HG02759 (cell line): Measurements from ENCODE around the gene CLASP1.

Experiments
- ATAC-seq: cut with Tn5 transposase; IDR thresholded peaks from one replicate; pipeline ENCODE4 v1.9.1; 2021; ENCODE audit warnings: mild to moderate bottlenecking, moderate library complexity; ENCODE audit not compliant: unreplicated experiment

CLASP1 gene

GRCh38 chr2:121550669-121551068 is 98.6 kb downstream of the CLASP1 start:
- no peak for ATAC-seq

GRCh38 chr2:121547646-121548045 is 101.6 kb downstream of the CLASP1 start:
- ATAC-seq = no peak

- ATAC-seq = no peak
Observed at GRCh38 chr2:121545913-121546312, 103.3 kb downstream of the CLASP1 start.

- ATAC-seq = no peak
Observed at GRCh38 chr2:121545257-121545656, 104.0 kb downstream of the CLASP1 start.

- no peak for ATAC-seq
Observed at GRCh38 chr2:121541495-121541894, 107.8 kb downstream of the CLASP1 start.

- no peak for ATAC-seq
Observed at GRCh38 chr2:121539750-121540469, 109.4 kb downstream of the CLASP1 start.

GRCh38 chr2:121536850-121537557 is 112.3 kb downstream of the CLASP1 start:
- no peak for ATAC-seq

GRCh38 chr2:121536347-121536746 is 112.9 kb downstream of the CLASP1 start:
- ATAC-seq = no peak

- ATAC-seq = no peak
Observed at GRCh38 chr2:121534007-121534406, 115.3 kb downstream of the CLASP1 start.

GRCh38 chr2:121532894-121533293 is 116.4 kb downstream of the CLASP1 start:
- no peak for ATAC-seq

GRCh38 chr2:121532347-121532766 is 116.9 kb downstream of the CLASP1 start:
- ATAC-seq = no peak

GRCh38 chr2:121530212-121530705 is 119.0 kb downstream of the CLASP1 start:
- peak; percentile 65 for ATAC-seq

GRCh38 chr2:121529439-121530211 is 119.6 kb downstream of the CLASP1 start:
- peak; percentile 13 for ATAC-seq

GRCh38 chr2:121527009-121527682 is 122.1 kb downstream of the CLASP1 start:
- ATAC-seq = no peak

- ATAC-seq = no peak
Observed at GRCh38 chr2:121524685-121525425, 124.4 kb downstream of the CLASP1 start.

- ATAC-seq = no peak
Observed at GRCh38 chr2:121521359-121521758, 127.9 kb downstream of the CLASP1 start.

- ATAC-seq = no peak
Observed at GRCh38 chr2:121520641-121520994, 128.6 kb downstream of the CLASP1 start.

- ATAC-seq = no peak
Observed at GRCh38 chr2:121519732-121520640, 129.3 kb downstream of the CLASP1 start.

GRCh38 chr2:121519153-121519552 is 130.1 kb downstream of the CLASP1 start:
- no peak for ATAC-seq
